ENCODE measurements around the gene CDCP2.

DNA sequence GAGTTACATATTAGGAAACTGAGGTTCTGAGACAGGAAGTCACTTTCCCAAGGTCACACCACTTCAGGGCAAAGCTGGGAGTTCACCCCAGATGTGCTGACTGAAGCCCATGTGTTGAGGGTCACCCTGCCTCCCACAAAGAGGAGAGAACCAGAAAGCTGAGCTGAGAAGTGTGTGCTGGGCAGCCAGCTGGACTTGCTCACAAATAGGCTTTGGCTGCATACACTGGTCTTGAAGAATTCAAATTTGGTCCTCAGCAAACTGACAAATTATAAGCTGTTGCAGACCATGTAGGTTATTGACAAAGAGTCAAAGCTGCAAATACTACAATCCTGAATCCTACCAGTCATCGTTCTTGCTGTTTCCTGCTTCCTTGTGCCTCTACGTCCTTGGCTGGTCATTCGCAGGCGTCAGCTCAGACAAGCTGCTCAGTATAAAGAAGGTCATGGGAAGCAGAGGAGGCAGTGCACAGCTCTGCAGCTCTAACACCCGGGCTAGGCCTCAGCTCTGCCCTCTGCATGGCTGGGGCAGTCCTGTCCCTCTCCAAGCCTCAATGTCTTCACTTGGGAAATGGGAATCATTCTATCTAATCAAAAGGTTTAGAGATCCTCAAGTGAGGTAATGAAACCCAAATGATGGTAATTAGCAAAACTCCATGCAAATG is 40.0 kb downstream of the CDCP2 start:
- no peak for TF ChIP-seq CTCF (IDR thresholded peaks at IDR 0.05)
- TF ChIP-seq POLR2A (IDR thresholded peaks at IDR 0.05): no peak

Measured in body of pancreas (tissue), 4 donors.